ENCODE results near the gene BATF2.
"Not testable (repeated sequence)": the region's sequence is repeated elsewhere in the genome, so short reads cannot be mapped to it uniquely, and the experiment has no call there.

Gene BATF2

GRCh38 chr11:64996710-64997380, at the start of gene BATF2:
BATF2 (minus strand) TSS chr11:64996971; CDS start chr11:64996914, 57 bp downstream.
- peak; percentile 91 for DNase-seq

- no peak for DNase-seq
Observed at GRCh38 chr11:65045728-65046127, 49.0 kb upstream of the BATF2 start.

GRCh38 chr11:65045061-65045460, 48.3 kb upstream of the BATF2 start:
- no peak for DNase-seq

GRCh38 chr11:65043881-65044501, 47.2 kb upstream of the BATF2 start:
- DNase-seq = no peak

- no peak for DNase-seq
Observed at GRCh38 chr11:65042891-65043290, 46.1 kb upstream of the BATF2 start.

- DNase-seq = peak; percentile 98
Observed at GRCh38 chr11:65040847-65041622, 44.3 kb upstream of the BATF2 start, which contains the start of gene SAC3D1. SAC3D1 (plus strand) TSS chr11:65041210; CDS start chr11:65041293, 83 bp downstream.

GRCh38 chr11:65040520-65040846, 43.7 kb upstream of the BATF2 start:
- no peak for DNase-seq

GRCh38 chr11:65036931-65037330, 40.2 kb upstream of the BATF2 start:
- DNase-seq = no peak

- no peak for DNase-seq
Observed at GRCh38 chr11:65035579-65035978, 38.8 kb upstream of the BATF2 start.

- DNase-seq = no peak
Observed at GRCh38 chr11:65034423-65034822, 37.7 kb upstream of the BATF2 start.

- DNase-seq = no peak
Observed at GRCh38 chr11:65032216-65032615, 35.4 kb upstream of the BATF2 start.

GRCh38 chr11:65027213-65028067, 30.7 kb upstream of the BATF2 start, which contains the start of gene SNX15:
SNX15 (plus strand) TSS chr11:65027439; CDS start chr11:65027538, 99 bp downstream.
- peak; percentile 99 for DNase-seq

- peak; percentile 73 for DNase-seq
Observed at GRCh38 chr11:65026810-65027209, 30.0 kb upstream of the BATF2 start.

- DNase-seq = not testable (repeated sequence)
Observed at GRCh38 chr11:65023502-65023901, 26.7 kb upstream of the BATF2 start.

- no peak for DNase-seq
Observed at GRCh38 chr11:65021509-65021908, 24.7 kb upstream of the BATF2 start.

- no peak for DNase-seq
Observed at GRCh38 chr11:65021003-65021402, 24.2 kb upstream of the BATF2 start.

- no peak for DNase-seq
Observed at GRCh38 chr11:65019824-65020223, 23.1 kb upstream of the BATF2 start.

- no peak for DNase-seq
Observed at GRCh38 chr11:65017937-65018336, 21.2 kb upstream of the BATF2 start.

- no peak for DNase-seq
Observed at GRCh38 chr11:65016705-65017104, 19.9 kb upstream of the BATF2 start.

- no peak for DNase-seq
Observed at GRCh38 chr11:65014726-65015227, 18.0 kb upstream of the BATF2 start.

- peak; percentile 91 for DNase-seq
Observed at GRCh38 chr11:65013888-65014725, 17.3 kb upstream of the BATF2 start, which contains the start of gene ARL2. ARL2 (plus strand) TSS chr11:65014160; CDS start chr11:65014208, 48 bp downstream.

Measured in DMS53 (cell line).